IMR-90 (cell line): ENCODE data around the gene ARAP2. TPM values are rescaled to one million over a fixed set of nuclear protein-coding genes. Genes with fewer than 3 reads are reported as not detected.

Source experiments
- ATAC-seq: fragments of 200-7000 bp; cut with Tn5 transposase; 2 replicates; pipeline ENCODE4 v1.9.1; 2020; ENCODE audit warnings: low read depth, mild to moderate bottlenecking, moderate library complexity
- BruUV-seq: library from RNA; stranded (reverse); fragments of 400-500 nt; replicated peaks from 2 replicates; lab custom pipeline; 2021; lab: Mats Ljungman, UMichigan
- CTCF ChIA-PET: fragments of 300-600 bp; formaldehyde crosslinking; extraction: SDS; loops from one replicate; lab custom pipeline; 2021; ENCODE audit warnings: antibody characterized with exemption; lab: Yijun Ruan, JAX
- POLR2A ChIA-PET: fragments of 300-600 bp; sonication (Branson Sonifier 250); formaldehyde crosslinking; loops from one replicate; lab custom pipeline; 2022; ENCODE audit warnings: antibody characterized with exemption; ENCODE audit not compliant: unreplicated experiment; lab: Charles Lee
- DNase-seq: peaks from one replicate; pipeline ENCODE4 v3.0.0; 2013
- H2AFZ ChIP-seq: replicated peaks from 2 replicates; pipeline ENCODE3; 2013; ENCODE audit warnings: low read length, mild to moderate bottlenecking; ENCODE audit not compliant: poor library complexity
- H2AK5ac ChIP-seq: 2 replicates; pipeline ENCODE4 v1.6.1; 2013; ENCODE audit warnings: low read depth, low read length, inconsistent platforms
- H2AK9ac ChIP-seq: replicated peaks from 2 replicates; pipeline ENCODE3; 2013; ENCODE audit warnings: mild to moderate bottlenecking, low read depth, low read length, moderate library complexity; ENCODE audit not compliant: poor library complexity
- H2BK120ac ChIP-seq: 2 replicates; pipeline ENCODE4 v1.6.1; 2013; ENCODE audit warnings: low read depth, low read length, inconsistent platforms
- H2BK15ac ChIP-seq: 3 replicates; pipeline ENCODE4 v1.6.1; 2013; ENCODE audit warnings: low read depth, low read length, inconsistent platforms
- H2BK20ac ChIP-seq: 2 replicates; pipeline ENCODE4 v1.6.1; 2013; ENCODE audit warnings: low read depth, mild to moderate bottlenecking, inconsistent platforms, low read length, moderate library complexity
- H2BK5ac ChIP-seq: 2 replicates; pipeline ENCODE4 v1.6.1; 2013; ENCODE audit warnings: mild to moderate bottlenecking, low read depth, low read length, inconsistent platforms; ENCODE audit not compliant: poor library complexity, severe bottlenecking
- H3K14ac ChIP-seq: replicated peaks from 2 replicates; pipeline ENCODE4 v1.6.1; 2013; ENCODE audit warnings: low read depth, low read length, inconsistent platforms
- H3K18ac ChIP-seq: 2 replicates; pipeline ENCODE4 v1.6.1; 2013; ENCODE audit warnings: low read depth, low read length, control low read depth
- H3K23ac ChIP-seq: 2 replicates; pipeline ENCODE4 v1.6.1; 2013; ENCODE audit warnings: low read depth, low read length, inconsistent platforms
- H3K27ac ChIP-seq: 2 replicates; pipeline ENCODE4 v1.5.1; 2013; ENCODE audit warnings: mild to moderate bottlenecking, control low read depth, low read length; ENCODE audit not compliant: insufficient read depth
- H3K27me3 ChIP-seq: 2 replicates; pipeline ENCODE4 v1.6.1; 2013; ENCODE audit warnings: low read length; ENCODE audit not compliant: control insufficient read depth, insufficient read depth
- H3K36me3 ChIP-seq: 2 replicates; pipeline ENCODE4 v1.6.1; 2013; ENCODE audit warnings: low read length, mixed read lengths; ENCODE audit not compliant: control insufficient read depth, insufficient read depth
- H3K4ac ChIP-seq: 2 replicates; pipeline ENCODE4 v1.6.1; 2013; ENCODE audit warnings: low read depth, low read length, inconsistent platforms
- H3K4me1 ChIP-seq: 2 replicates; pipeline ENCODE4 v1.6.1; 2013; ENCODE audit warnings: low read length, mixed read lengths; ENCODE audit not compliant: control insufficient read depth, insufficient read depth
- H3K4me2 ChIP-seq: 2 replicates; pipeline ENCODE4 v1.6.1; 2013; ENCODE audit warnings: low read depth, mild to moderate bottlenecking, control low read depth, low read length, moderate library complexity
- H3K4me3 ChIP-seq: 2 replicates; pipeline ENCODE4 v1.5.1; 2013; ENCODE audit warnings: low read depth, mild to moderate bottlenecking, control low read depth, low read length, moderate library complexity; ENCODE audit not compliant: insufficient read depth
- H3K56ac ChIP-seq: 2 replicates; pipeline ENCODE4 v1.6.1; 2013; ENCODE audit warnings: low read length, inconsistent platforms; ENCODE audit not compliant: insufficient read depth; ENCODE audit errors: extremely low read depth
- H3K79me1 ChIP-seq, 2 experiments: 2 replicates each; pipeline ENCODE4 v1.6.1; 2013; ENCODE audit warnings: low read length in 2 of 2, inconsistent platforms in 1 of 2, low read depth in 1 of 2
- H3K9ac ChIP-seq: 2 replicates; pipeline ENCODE4 v1.6.1; 2013; ENCODE audit warnings: low read depth, low read length, control low read depth
- H3K9me1 ChIP-seq: 2 replicates; pipeline ENCODE4 v1.6.1; 2013; ENCODE audit warnings: low read length, inconsistent platforms; ENCODE audit not compliant: insufficient read depth
- H3K9me3 ChIP-seq: 2 replicates; pipeline ENCODE4 v1.6.1; 2013; ENCODE audit warnings: low read length; ENCODE audit not compliant: control insufficient read depth, insufficient read depth
- H4K20me1 ChIP-seq: 2 replicates; pipeline ENCODE4 v1.6.1; 2013; ENCODE audit warnings: low read length, inconsistent platforms; ENCODE audit not compliant: insufficient read depth
- H4K5ac ChIP-seq: 2 replicates; pipeline ENCODE4 v1.6.1; 2013; ENCODE audit warnings: mild to moderate bottlenecking, low read depth, low read length, control low read depth
- H4K8ac ChIP-seq, 2 experiments: 2 replicates each; pipeline ENCODE4 v1.6.1; 2013; ENCODE audit warnings: low read depth in 2 of 2, low read length in 2 of 2, control low read depth in 1 of 2, inconsistent platforms in 1 of 2
- H4K91ac ChIP-seq: 2 replicates; pipeline ENCODE4 v1.6.1; 2013; ENCODE audit warnings: low read depth, low read length, inconsistent platforms; ENCODE audit not compliant: insufficient read depth
- FOS ChIP-seq: fragments of 150-350 bp; IDR thresholded peaks from 2 replicates; pipeline ENCODE4 v1.6.1; 2016; ENCODE audit warnings: low read depth, low read length
- MAFK ChIP-seq: IDR thresholded peaks from 2 replicates; pipeline ENCODE4 v1.6.1; 2012; ENCODE audit warnings: low read depth, low read length, improper control_type of control experiment
- RAD21 ChIP-seq: IDR thresholded peaks from 2 replicates; pipeline ENCODE4 v1.6.1; 2012; ENCODE audit warnings: low read length, improper control_type of control experiment
- RFX5 ChIP-seq: IDR thresholded peaks from 2 replicates; pipeline ENCODE4 v1.8.0; 2012; ENCODE audit warnings: low read depth, mild to moderate bottlenecking, low read length, moderate library complexity
- WGBS, 2 experiments: methylation state at CpG; one replicate each; pipeline versions ENCODE4 v1.1.5 to v1.1.7; 2013; ENCODE audit warnings: missing lambda C conversion rate in 2 of 2; ENCODE audit not compliant: insufficient read length in 1 of 2; ENCODE audit errors: extremely low coverage in 2 of 2; 5-methylcytosine and 5-hydroxymethylcytosine counted together
- dilution Hi-C: fragments of 300-500 bp; cut with HindIII; formaldehyde crosslinking; loops from one replicate; pipeline ENCODE4 v1.14.3; 2018; ENCODE audit warnings: low sequenced_read_pairs; ENCODE audit not compliant: unreplicated experiment
- in situ Hi-C: fragments of 300-500 bp; cut with MboI; formaldehyde crosslinking; loops from 3 replicates; pipeline ENCODE4 v1.14.3; 2019; ENCODE audit warnings: low sequenced_read_pairs, inconsistent platforms, mixed read lengths
- intact Hi-C: fragments of 100-400 bp; cut with micrococcal nuclease; formaldehyde crosslinking; loops from 2 replicates; pipeline ENCODE4 v1.10.0; 2022
- polyA plus RNA-seq, 3 experiments: library from polyadenylated mRNA; depleted of rRNA; stranded (reverse); fragments of >200 nt; gene quantifications; 2 replicates each; pipeline ENCODE4 v1.2.3, GENCODE V29; 2012; ENCODE audit warnings: low replicate concordance in 1 of 3
- total RNA-seq: library from RNA; depleted of rRNA; stranded (reverse); fragments of >200 nt; gene quantifications from 2 replicates; pipeline ENCODE4 v1.2.3, GENCODE V29; 2012
- TF ChIP-seq, protein P1 (sequence below): fragments of 150-350 bp; IDR thresholded peaks from 2 replicates; pipeline ENCODE4 v1.6.1; 2016; ENCODE audit warnings: low read depth, mild to moderate bottlenecking, low read length, moderate library complexity, borderline replicate concordance
- TF ChIP-seq, protein P2 (sequence below): conservative IDR thresholded peaks from 2 replicates; pipeline ENCODE4 v1.5.1; 2012; ENCODE audit warnings: mild to moderate bottlenecking, low read depth, low read length, improper control_type of control experiment

ARAP2 gene
- total and polyA plus RNA-seq, 2 of the 4 experiments (the other 2 are of a cell fraction): 0.32 to 1.8 TPM

DNA sequence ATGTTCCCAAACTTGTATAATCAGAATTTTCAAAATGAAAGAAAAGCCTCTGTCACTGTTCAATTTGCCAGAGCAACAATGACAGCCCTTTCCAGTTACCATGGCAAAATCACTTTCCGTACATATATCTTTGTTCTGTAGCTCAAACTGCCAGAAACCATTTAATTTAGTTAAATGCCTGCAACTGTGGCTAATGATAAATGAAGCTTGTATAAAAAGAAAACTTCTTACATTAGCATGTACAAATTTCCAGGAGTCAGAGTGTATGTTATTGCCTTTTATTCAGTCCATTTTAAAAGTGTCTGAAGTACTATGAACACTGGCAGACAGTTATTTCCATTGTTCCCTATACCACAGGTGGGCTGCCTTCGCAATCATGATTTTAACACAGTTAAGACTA lies 30.3 kb downstream of the ARAP2 start:
- H3K9me1 ChIP-seq: no peaks in the 10 kb centered on the region
- no peaks in the 10 kb centered on the region for H3K4me1 ChIP-seq
- no peak overlapping the region for H3K9ac ChIP-seq
- no peak overlapping the region for H3K4ac ChIP-seq
- no peaks in the 10 kb centered on the region for H4K20me1 ChIP-seq
- in situ Hi-C loops: no loop called here
- H2AFZ ChIP-seq: no peak overlapping the region
- ChIA-PET POLR2A (no interaction called here), CTCF (no interaction called here)
- intact Hi-C loops: no loop called here
- H3K9me3 ChIP-seq: no peaks in the 10 kb centered on the region
- H2BK5ac ChIP-seq: no peak overlapping the region
- no peak for ATAC-seq
- no peak overlapping the region for H3K27ac ChIP-seq
- H3K56ac ChIP-seq: no peak overlapping the region
- no peaks in the 10 kb centered on the region for H3K36me3 ChIP-seq
- H3K4me2 ChIP-seq: no peak overlapping the region
- no peaks in the 10 kb centered on the region for H3K27me3 ChIP-seq
- H3K4me3 ChIP-seq: no peak overlapping the region
- H4K91ac ChIP-seq: no peak overlapping the region
- H4K8ac ChIP-seq: no peak overlapping the region
- DNase-seq: no peak
- H2AK5ac ChIP-seq: no peak overlapping the region
- dilution Hi-C loops: no loop called here
- no TSS peak for BruUV-seq
- TF ChIP-seq RAD21: no peak
- no peak for TF ChIP-seq FOS
- TF ChIP-seq, protein P1, sequence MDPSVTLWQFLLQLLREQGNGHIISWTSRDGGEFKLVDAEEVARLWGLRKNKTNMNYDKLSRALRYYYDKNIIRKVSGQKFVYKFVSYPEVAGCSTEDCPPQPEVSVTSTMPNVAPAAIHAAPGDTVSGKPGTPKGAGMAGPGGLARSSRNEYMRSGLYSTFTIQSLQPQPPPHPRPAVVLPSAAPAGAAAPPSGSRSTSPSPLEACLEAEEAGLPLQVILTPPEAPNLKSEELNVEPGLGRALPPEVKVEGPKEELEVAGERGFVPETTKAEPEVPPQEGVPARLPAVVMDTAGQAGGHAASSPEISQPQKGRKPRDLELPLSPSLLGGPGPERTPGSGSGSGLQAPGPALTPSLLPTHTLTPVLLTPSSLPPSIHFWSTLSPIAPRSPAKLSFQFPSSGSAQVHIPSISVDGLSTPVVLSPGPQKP: no peak
- TF ChIP-seq RFX5: no peak
- TF ChIP-seq, protein P2, sequence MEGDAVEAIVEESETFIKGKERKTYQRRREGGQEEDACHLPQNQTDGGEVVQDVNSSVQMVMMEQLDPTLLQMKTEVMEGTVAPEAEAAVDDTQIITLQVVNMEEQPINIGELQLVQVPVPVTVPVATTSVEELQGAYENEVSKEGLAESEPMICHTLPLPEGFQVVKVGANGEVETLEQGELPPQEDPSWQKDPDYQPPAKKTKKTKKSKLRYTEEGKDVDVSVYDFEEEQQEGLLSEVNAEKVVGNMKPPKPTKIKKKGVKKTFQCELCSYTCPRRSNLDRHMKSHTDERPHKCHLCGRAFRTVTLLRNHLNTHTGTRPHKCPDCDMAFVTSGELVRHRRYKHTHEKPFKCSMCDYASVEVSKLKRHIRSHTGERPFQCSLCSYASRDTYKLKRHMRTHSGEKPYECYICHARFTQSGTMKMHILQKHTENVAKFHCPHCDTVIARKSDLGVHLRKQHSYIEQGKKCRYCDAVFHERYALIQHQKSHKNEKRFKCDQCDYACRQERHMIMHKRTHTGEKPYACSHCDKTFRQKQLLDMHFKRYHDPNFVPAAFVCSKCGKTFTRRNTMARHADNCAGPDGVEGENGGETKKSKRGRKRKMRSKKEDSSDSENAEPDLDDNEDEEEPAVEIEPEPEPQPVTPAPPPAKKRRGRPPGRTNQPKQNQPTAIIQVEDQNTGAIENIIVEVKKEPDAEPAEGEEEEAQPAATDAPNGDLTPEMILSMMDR: no peak
- TF ChIP-seq MAFK: no peak
- no peak overlapping the region for H3K18ac ChIP-seq
- no peak overlapping the region for H4K5ac ChIP-seq
- H2BK15ac ChIP-seq: no peak overlapping the region
- no peak overlapping the region for H2BK20ac ChIP-seq
- no peaks in the 10 kb centered on the region for H3K79me1 ChIP-seq
- no peak overlapping the region for H2BK120ac ChIP-seq
- WGBS, 2 experiments: no CpG with 5 or more reads among the region's 2 CpGs
- no peak overlapping the region for H3K14ac ChIP-seq
- H3K23ac ChIP-seq: no peak overlapping the region
- no peak overlapping the region for H2AK9ac ChIP-seq
